ENCODE measurements around the gene OCSTAMP.

- TF ChIP-seq CTCF (IDR thresholded peaks at IDR 0.05) (no peak), POLR2A (IDR thresholded peaks at IDR 0.05) (no peak)
Measured at GRCh38 chr20:46559001-46559400, 8.5 kb upstream of the OCSTAMP start.

Measured in right lobe of liver (tissue), 4 donors.